HG03159 (cell line): ENCODE data around the gene HPSE2.
"Not testable (repeated sequence)": the region's sequence is repeated elsewhere in the genome, so short reads cannot be mapped to it uniquely, and the experiment has no call there.

ENCODE experiments used
- ATAC-seq: cut with Tn5 transposase; IDR thresholded peaks from one replicate; pipeline ENCODE4 v1.9.1; 2021; ENCODE audit warnings: mild to moderate bottlenecking, moderate library complexity; ENCODE audit not compliant: unreplicated experiment

HPSE2 gene

GRCh38 chr10:98524124-98524523, 711.5 kb downstream of the HPSE2 start:
- no peak for ATAC-seq

GRCh38 chr10:98519841-98520240, 715.8 kb downstream of the HPSE2 start:
- no peak for ATAC-seq

- no peak for ATAC-seq
These were observed 718.0 kb downstream of the HPSE2 start for GRCh38 chr10:98517672-98518071.

- ATAC-seq = no peak
These were observed 719.3 kb downstream of the HPSE2 start for GRCh38 chr10:98516352-98516751.

- ATAC-seq = no peak
These were observed 721.9 kb downstream of the HPSE2 start for GRCh38 chr10:98513704-98514103.

GRCh38 chr10:98511876-98512275, 723.8 kb downstream of the HPSE2 start:
- no peak for ATAC-seq

- no peak for ATAC-seq
These were observed 725.1 kb downstream of the HPSE2 start for GRCh38 chr10:98510412-98510995.

- ATAC-seq = no peak
These were observed 725.9 kb downstream of the HPSE2 start for GRCh38 chr10:98509745-98510144.

GRCh38 chr10:98502535-98502934, 733.1 kb downstream of the HPSE2 start:
- ATAC-seq = not testable (repeated sequence)

- peak; percentile 66 for ATAC-seq
These were observed 742.9 kb downstream of the HPSE2 start for GRCh38 chr10:98492763-98493162.

- no peak for ATAC-seq
These were observed 745.8 kb downstream of the HPSE2 start for GRCh38 chr10:98489561-98490481.

GRCh38 chr10:98488669-98489430, 746.8 kb downstream of the HPSE2 start:
- ATAC-seq = no peak

- ATAC-seq = no peak
These were observed 748.0 kb downstream of the HPSE2 start for GRCh38 chr10:98487649-98488048.

GRCh38 chr10:98486421-98486820, 749.2 kb downstream of the HPSE2 start:
- ATAC-seq = no peak

- ATAC-seq = no peak
These were observed 749.7 kb downstream of the HPSE2 start for GRCh38 chr10:98485959-98486358.

GRCh38 chr10:98483658-98484057, 752.0 kb downstream of the HPSE2 start:
- no peak for ATAC-seq

- no peak for ATAC-seq
These were observed 753.6 kb downstream of the HPSE2 start for GRCh38 chr10:98482096-98482495.

- no peak for ATAC-seq
These were observed 754.2 kb downstream of the HPSE2 start for GRCh38 chr10:98481404-98481945.

GRCh38 chr10:98478430-98479222, 757.0 kb downstream of the HPSE2 start:
- ATAC-seq = no peak

- ATAC-seq = no peak
These were observed 757.8 kb downstream of the HPSE2 start for GRCh38 chr10:98477861-98478260.
